A673 (cell line): Measurements from ENCODE around the gene TJP1.

ENCODE experiments used
- EZH2 ChIP-seq: fragments of 200-600 bp; sonication (generic); IDR thresholded peaks from 2 replicates; pipeline ENCODE4 v1.6.1; 2017; ENCODE audit warnings: borderline replicate concordance, low read depth, mild to moderate bottlenecking, mixed read lengths, antibody characterized with exemption, low read length; ENCODE audit not compliant: poor library complexity, severe bottlenecking
- TF ChIP-seq, protein P1 (sequence below): fragments of 300-800, 200-600 bp; sonication (generic); conservative IDR thresholded peaks from 2 replicates; pipeline ENCODE4 v1.5.1; 2017; ENCODE audit warnings: low read depth, mild to moderate bottlenecking, antibody characterized with exemption, low read length, moderate library complexity, mixed read lengths

- no peak for TF ChIP-seq EZH2
- TF ChIP-seq, protein P1, sequence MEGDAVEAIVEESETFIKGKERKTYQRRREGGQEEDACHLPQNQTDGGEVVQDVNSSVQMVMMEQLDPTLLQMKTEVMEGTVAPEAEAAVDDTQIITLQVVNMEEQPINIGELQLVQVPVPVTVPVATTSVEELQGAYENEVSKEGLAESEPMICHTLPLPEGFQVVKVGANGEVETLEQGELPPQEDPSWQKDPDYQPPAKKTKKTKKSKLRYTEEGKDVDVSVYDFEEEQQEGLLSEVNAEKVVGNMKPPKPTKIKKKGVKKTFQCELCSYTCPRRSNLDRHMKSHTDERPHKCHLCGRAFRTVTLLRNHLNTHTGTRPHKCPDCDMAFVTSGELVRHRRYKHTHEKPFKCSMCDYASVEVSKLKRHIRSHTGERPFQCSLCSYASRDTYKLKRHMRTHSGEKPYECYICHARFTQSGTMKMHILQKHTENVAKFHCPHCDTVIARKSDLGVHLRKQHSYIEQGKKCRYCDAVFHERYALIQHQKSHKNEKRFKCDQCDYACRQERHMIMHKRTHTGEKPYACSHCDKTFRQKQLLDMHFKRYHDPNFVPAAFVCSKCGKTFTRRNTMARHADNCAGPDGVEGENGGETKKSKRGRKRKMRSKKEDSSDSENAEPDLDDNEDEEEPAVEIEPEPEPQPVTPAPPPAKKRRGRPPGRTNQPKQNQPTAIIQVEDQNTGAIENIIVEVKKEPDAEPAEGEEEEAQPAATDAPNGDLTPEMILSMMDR: no peak
Observed at GRCh38 chr15:29681166-29681845, 141.0 kb downstream of the TJP1 start.
